LNCAP (cell line): Measurements from ENCODE around the gene GDI1.

Source experiments
- CTCF ChIP-seq: fragments of 450-650 bp; IDR thresholded peaks from 2 replicates; pipeline ENCODE4 v1.5.1; 2017; ENCODE audit warnings: mild to moderate bottlenecking

GDI1 gene

GRCh38 chrX:154426916-154427770 lies 9.8 kb upstream of the GDI1 start:
- TF ChIP-seq CTCF = no peak

GRCh38 chrX:154428176-154429171 lies 8.5 kb upstream of the GDI1 start, which contains the start of gene ATP6AP1:
Gene ATP6AP1, plus strand, starts transcription at chrX:154428677. Its CDS starts 16 bp downstream, at chrX:154428693.
- TF ChIP-seq CTCF = no peak

- TF ChIP-seq CTCF = no peak
Observed at GRCh38 chrX:154429711-154430110, 7.2 kb upstream of the GDI1 start.

- no peak for TF ChIP-seq CTCF
Observed at GRCh38 chrX:154430479-154430878, 6.5 kb upstream of the GDI1 start.

GRCh38 chrX:154430916-154431315 lies 6.0 kb upstream of the GDI1 start:
- TF ChIP-seq CTCF = no peak

- TF ChIP-seq CTCF = no peak
Observed at GRCh38 chrX:154431341-154431740, 5.6 kb upstream of the GDI1 start.

- no peak for TF ChIP-seq CTCF
Observed at GRCh38 chrX:154432210-154432609, 4.7 kb upstream of the GDI1 start.
